HEK293T (cell line): Measurements from ENCODE around the gene B3GNT8.
"Not testable (repeated sequence)": the region's sequence is repeated elsewhere in the genome, so short reads cannot be mapped to it uniquely, and the experiment has no call there.

Experiments
- ELF4 ChIP-seq: fragments of 450-650 bp; IDR thresholded peaks from 2 replicates; pipeline ENCODE4 v1.6.1; 2017; ENCODE audit warnings: antibody characterized with exemption
- FOXA1 ChIP-seq: fragments of 450-650 bp; IDR thresholded peaks from 2 replicates; pipeline ENCODE4 v1.6.1; 2016; ENCODE audit warnings: mild to moderate bottlenecking
- SUZ12 ChIP-seq: fragments of 450-650 bp; IDR thresholded peaks from 2 replicates; pipeline ENCODE4 v1.6.1; 2016; ENCODE audit warnings: mild to moderate bottlenecking

DNA sequence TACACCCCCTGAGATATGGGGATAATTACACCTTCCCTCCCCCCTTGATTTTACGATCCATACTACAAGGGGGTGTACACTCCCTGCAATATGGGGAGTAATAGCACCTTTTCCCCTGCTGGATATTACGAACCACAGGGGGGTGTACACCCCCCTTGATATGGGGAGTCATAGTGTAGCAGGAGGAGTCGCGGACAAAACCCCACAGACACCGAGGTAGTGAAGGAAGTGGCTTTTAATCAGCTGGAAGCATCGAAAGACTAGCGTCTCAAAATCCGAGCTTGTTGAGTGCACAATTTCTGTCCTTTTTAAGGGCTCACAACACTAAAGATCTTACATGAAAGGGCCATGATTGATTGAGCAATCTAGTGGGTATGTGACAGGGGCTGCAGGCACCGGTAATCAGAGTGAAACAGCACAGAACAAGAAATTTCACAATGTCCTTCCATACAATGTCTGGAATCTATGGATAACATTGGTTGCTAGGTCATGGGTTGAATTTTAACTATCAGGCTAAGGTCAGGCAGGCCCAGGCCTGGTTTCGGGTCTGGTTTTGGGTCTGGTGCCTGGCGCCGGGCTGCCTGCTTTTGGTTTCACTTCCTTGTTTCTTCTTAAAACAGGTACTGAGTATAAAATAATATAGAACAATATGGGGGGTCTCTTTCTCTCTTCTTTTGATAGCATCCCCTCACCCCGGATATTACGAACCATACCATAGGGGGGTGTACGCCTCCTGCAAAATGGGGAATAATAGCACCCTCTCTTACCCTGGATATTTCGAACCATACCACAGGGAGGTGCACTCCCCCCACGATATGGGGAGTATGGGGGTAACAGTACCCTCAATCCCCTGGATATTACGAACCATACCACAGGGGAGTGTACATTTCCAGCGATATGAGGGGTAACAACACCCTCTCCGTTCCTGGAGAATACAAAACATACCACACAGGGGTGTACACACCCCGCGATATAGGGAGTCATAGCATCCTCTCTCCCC, 36.4 kb upstream of the B3GNT8 start:
- TF ChIP-seq FOXA1, SUZ12, ELF4: not testable (repeated sequence)
